Osteocyte (in vitro differentiated cells): ENCODE measurements around the gene TMOD1. TPM values are rescaled to one million over a fixed set of nuclear protein-coding genes. Genes with fewer than 3 reads are reported as not detected.

Experiments
- DNase-seq: peaks from one replicate; pipeline ENCODE4 v3.0.0; 2021; ENCODE audit warnings: mixed read lengths; ENCODE audit not compliant: unreplicated experiment; ENCODE audit errors: extremely low spot score
- H3K27ac Mint-ChIP-seq: one replicate; pipeline ENCODE4 v1.8.0; 2021; ENCODE audit warnings: mild to moderate bottlenecking, mixed read lengths; ENCODE audit not compliant: unreplicated experiment
- H3K27me3 Mint-ChIP-seq: one replicate; pipeline ENCODE4 v1.8.0; 2021; ENCODE audit warnings: mixed read lengths; ENCODE audit not compliant: unreplicated experiment
- H3K36me3 Mint-ChIP-seq: one replicate; pipeline ENCODE4 v1.8.0; 2021; ENCODE audit warnings: mixed read lengths; ENCODE audit not compliant: unreplicated experiment
- H3K4me1 Mint-ChIP-seq: one replicate; pipeline ENCODE4 v1.8.0; 2021; ENCODE audit warnings: mixed read lengths; ENCODE audit not compliant: unreplicated experiment
- H3K4me3 Mint-ChIP-seq: one replicate; pipeline ENCODE4 v1.8.0; 2021; ENCODE audit warnings: mild to moderate bottlenecking, moderate library complexity, mixed read lengths; ENCODE audit not compliant: unreplicated experiment
- H3K9me3 Mint-ChIP-seq: one replicate; pipeline ENCODE4 v1.8.0; 2021; ENCODE audit warnings: mixed read lengths; ENCODE audit not compliant: unreplicated experiment
- CTCF ChIP-seq: fragments of 200-600 bp; sonication (generic); IDR thresholded peaks from 2 replicates; pipeline ENCODE4 v1.5.0; 2021; ENCODE audit warnings: antibody characterized with exemption, mild to moderate bottlenecking, moderate library complexity
- total RNA-seq: library from RNA; stranded (reverse); gene quantifications from 2 replicates; pipeline ENCODE4 v1.2.1, GENCODE V29; 2021

Gene TMOD1
- total RNA-seq, 1 donor from 2014 or later = not detected

GRCh38 chr9:97550386-97550785, 48.9 kb downstream of the TMOD1 start:
- Mint-ChIP-seq H3K4me3 (no peak overlapping the region), H3K4me1 (no peaks in the 10 kb centered on the region), H3K36me3 (no peaks in the 10 kb centered on the region), H3K9me3 (no peaks in the 10 kb centered on the region), H3K27me3 (peaks cover 31% of the 10 kb centered on the region), H3K27ac (no peak overlapping the region)
- DNase-seq = no peak
- TF ChIP-seq CTCF = no peak

GRCh38 chr9:97551308-97551707, 49.8 kb downstream of the TMOD1 start:
- no peaks in the 10 kb centered on the region for H3K4me1 Mint-ChIP-seq
- H3K27me3 Mint-ChIP-seq = peaks cover 33% of the 10 kb centered on the region
- no peaks in the 10 kb centered on the region for H3K9me3 Mint-ChIP-seq
- TF ChIP-seq CTCF = no peak
- no peak for DNase-seq
- H3K27ac Mint-ChIP-seq = no peak overlapping the region
- H3K36me3 Mint-ChIP-seq = no peaks in the 10 kb centered on the region
- no peak overlapping the region for H3K4me3 Mint-ChIP-seq

GRCh38 chr9:97553141-97553540, 51.7 kb downstream of the TMOD1 start:
- TF ChIP-seq CTCF = no peak
- Mint-ChIP-seq H3K4me3 (no peak overlapping the region), H3K36me3 (no peaks in the 10 kb centered on the region), H3K27me3 (peaks cover 29% of the 10 kb centered on the region), H3K9me3 (no peaks in the 10 kb centered on the region), H3K4me1 (no peaks in the 10 kb centered on the region), H3K27ac (no peak overlapping the region)
- no peak for DNase-seq

- DNase-seq = no peak
- Mint-ChIP-seq H3K27ac (no peak overlapping the region), H3K27me3 (peaks cover 31% of the 10 kb centered on the region), H3K4me1 (no peaks in the 10 kb centered on the region), H3K9me3 (no peaks in the 10 kb centered on the region), H3K4me3 (no peak overlapping the region), H3K36me3 (no peaks in the 10 kb centered on the region)
- no peak for TF ChIP-seq CTCF
These were observed 52.4 kb downstream of the TMOD1 start for GRCh38 chr9:97553841-97554240.

GRCh38 chr9:97554566-97555075, 53.2 kb downstream of the TMOD1 start:
- H3K9me3 Mint-ChIP-seq = no peaks in the 10 kb centered on the region
- peaks cover 30% of the 10 kb centered on the region for H3K27me3 Mint-ChIP-seq
- H3K4me1 Mint-ChIP-seq = no peaks in the 10 kb centered on the region
- no peak for TF ChIP-seq CTCF
- H3K36me3 Mint-ChIP-seq = no peaks in the 10 kb centered on the region
- no peak for DNase-seq
- no peak overlapping the region for H3K4me3 Mint-ChIP-seq
- H3K27ac Mint-ChIP-seq = no peak overlapping the region
